NCI-H1105 (cell line): ENCODE data around the gene GPAT2.
"Not testable (repeated sequence)": the region's sequence is repeated elsewhere in the genome, so short reads cannot be mapped to it uniquely, and the experiment has no call there.

ENCODE experiments used
- DNase-seq: peaks from one replicate; lab custom pipeline; 2025; lab: John Stamatoyannopoulos, UW

The GPAT2 gene

DNA sequence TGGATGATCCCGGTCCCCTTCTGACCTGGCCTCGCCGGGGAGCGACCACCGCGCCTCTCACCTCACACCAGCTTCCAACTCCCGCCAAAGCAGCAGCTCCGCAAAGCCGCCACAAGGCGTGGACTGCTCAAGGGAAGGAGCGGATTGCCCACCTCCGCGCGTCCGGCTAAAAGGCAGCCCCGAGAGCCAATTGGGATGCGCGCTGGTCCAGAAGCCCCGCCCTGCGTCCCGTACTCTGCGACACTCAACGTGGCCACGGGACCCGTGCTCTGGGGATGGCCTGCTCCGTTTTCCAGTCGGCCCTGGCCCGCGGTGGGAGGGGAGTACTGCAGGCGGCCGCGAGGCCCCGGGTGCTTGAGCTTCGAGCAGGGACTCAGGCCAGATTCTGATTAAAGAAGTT is at the start of gene GPAT2:
Gene GPAT2, minus strand, starts transcription at position 125 of the 400 bp plus-strand sequence. CDS start 2,557 bp downstream, outside the sequence.
- not testable (repeated sequence) for DNase-seq

DNA sequence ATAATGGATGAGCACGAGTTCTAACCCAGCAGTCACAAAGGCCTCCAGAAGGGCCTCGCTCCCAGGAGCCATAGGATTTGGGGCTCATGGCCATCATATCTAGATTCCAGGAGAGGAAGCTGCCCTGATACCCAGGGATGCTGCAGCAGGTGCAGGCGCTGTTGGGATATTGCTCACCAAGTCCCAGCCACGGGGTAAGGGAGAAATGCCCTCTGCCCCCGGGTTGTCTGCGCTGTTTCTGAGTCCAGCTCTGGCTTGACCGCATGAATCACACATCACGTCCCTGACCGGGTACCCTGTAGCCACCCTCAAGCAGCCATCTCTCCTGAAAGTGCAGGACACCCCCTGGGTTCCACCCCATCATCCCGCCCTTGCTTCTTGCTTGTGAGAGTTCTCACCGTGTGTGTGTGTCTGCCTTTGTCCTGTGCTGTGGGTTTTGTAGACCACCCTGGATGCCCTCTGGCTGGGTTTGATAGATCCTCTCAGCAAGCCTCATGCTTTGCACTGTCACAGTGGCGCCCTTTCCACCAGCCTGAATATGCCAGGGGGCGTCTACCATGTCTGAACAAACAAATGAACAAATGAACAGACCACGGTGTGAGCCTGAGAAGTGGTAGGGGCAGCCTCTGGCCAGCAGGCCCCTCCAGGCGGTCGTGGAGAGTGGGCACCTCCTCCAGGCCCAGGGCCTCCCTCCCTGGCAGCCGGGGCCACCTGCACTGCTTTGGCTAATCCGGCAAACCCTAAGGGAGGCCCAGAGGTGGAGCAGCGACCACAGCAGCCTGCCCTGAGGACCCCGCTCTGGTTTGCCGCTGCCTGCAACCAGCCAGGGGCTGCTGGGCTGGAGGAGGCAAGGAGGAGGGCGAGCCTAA is 49.5 kb upstream of the GPAT2 start:
- DNase-seq: no peak

DNA sequence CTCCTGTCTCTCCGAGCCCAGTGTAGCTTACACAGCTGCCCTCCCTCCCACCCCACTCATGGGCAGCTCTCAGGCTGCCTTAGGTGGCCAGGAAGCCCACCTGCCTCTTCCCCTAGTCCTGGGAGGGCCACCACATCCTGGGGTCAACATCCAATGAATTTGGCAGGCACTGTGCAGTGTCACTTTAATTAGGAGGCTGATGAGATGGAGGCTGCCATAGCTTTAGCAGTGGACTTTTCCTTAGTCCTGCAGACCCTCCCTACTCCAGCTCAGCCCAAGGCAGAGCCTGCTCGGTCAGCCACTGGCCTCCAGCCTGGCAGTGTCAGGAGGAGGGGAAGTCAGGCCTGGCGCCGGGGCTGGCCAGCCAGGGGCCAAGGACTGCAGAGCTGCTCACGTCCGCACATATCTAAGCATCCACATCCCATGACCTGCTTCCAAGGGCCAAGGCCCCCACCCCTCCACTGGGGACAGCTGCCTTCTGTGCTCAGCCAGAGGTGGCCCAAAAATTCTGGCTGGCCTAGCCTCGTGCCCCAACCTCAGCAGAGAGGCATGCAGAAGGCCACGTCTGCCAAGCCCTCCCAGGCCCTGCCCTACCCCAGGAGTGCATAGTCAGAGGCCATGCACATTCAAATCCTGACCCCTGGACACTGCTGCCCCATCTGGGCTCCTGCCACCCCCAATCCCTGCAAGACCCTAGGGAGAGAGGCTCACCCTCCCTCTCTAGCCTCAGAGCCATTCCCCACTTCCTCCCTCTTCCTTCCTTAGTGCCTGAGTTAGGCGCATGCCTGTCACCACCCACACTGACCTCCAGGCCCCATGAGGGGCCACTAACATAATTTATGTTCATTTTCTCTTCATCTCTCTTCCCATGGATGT is 48.6 kb upstream of the GPAT2 start:
- DNase-seq: no peak

GRCh38 chr2:96082211-96083063 is 47.7 kb upstream of the GPAT2 start:
- DNase-seq: no peak

- DNase-seq: no peak
These were observed 46.3 kb upstream of the GPAT2 start for GRCh38 chr2:96081042-96081441.

DNA sequence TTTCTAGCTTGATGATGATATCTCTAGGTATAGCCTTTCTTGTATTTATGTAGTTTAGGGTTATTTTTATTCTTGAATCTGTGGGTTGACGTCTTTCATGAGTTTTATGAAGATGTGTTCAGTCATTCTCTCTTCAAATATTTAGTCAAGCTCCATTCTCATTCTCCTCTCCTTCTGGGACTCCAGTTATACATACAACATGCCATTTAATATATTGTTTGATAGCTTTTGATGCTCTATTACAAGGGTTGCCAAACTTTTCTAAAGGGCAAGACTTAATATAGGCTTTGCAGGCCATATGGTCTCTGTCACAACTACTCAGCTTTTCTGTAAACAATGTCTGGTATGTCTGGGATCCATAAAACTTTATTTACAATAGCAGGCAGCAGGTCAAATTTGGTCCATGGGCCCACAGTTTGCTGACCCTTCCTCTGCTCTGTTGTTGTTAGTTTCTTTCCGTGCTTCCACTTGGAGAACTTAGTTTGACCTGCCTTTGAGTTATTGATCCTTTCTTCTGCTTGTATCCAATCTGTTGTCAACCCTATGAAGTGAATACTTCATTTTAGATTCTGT is 40.6 kb upstream of the GPAT2 start:
- no peak for DNase-seq

GRCh38 chr2:96074156-96074555 is 39.4 kb upstream of the GPAT2 start:
- no peak for DNase-seq

GRCh38 chr2:96073170-96073775 is 38.6 kb upstream of the GPAT2 start:
- no peak for DNase-seq

- no peak for DNase-seq
These were observed 38.0 kb upstream of the GPAT2 start for GRCh38 chr2:96072746-96073145.

- DNase-seq: peak; percentile 69
These were observed 37.3 kb upstream of the GPAT2 start for GRCh38 chr2:96071977-96072491.

GRCh38 chr2:96071087-96071976 is 36.6 kb upstream of the GPAT2 start:
- DNase-seq: not testable (repeated sequence)

DNA sequence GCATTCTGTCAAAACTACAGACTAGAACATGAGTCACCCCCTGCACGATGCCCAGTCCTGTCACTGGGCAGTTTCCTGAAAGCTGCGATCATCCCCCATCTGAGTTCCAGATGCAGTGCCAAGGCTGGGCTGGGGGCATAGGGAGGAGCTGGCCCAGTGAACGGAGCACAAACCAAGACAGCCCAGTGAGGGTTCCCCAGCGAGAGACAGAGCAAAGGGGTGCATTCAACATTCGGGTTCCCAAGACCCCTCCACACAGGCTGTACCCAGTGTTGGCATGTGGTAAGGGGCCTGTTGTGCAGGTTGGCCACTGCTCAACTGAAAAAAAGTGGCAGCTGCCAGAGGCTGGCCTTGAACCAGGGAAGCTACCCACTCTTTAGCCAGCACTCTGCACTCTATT is 35.6 kb upstream of the GPAT2 start:
- not testable (repeated sequence) for DNase-seq

- DNase-seq: not testable (repeated sequence)
These were observed 35.2 kb upstream of the GPAT2 start for GRCh38 chr2:96069878-96070277.

- peak; percentile 91 for DNase-seq
These were observed 33.3 kb upstream of the GPAT2 start for GRCh38 chr2:96067902-96068581.

DNA sequence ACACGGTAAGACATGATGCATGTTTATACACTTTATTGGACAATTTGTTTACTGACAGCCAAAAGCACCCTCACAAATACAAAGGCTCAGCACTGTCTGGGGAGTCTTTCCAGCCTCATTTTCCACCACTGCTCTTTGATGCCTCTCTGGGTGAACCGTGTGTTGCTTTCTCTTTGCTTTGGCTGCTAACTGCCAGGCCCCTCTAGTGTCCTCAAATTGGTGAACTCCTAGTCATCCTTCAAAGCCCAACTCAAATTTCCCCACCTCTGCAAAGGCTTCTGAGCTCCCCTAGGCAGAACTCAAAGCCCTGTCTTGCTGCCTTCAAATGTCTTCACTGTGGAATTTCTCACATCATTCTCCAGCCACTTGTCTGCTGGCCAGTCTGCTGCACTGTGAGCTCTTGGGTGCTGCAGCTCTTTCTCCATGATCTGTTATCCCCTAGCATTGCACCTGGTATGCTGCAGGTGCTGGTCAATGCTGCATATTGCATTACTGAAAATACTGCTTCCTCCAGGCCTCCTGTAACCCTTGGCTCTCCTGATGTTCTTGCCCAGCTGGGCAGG is 32.5 kb upstream of the GPAT2 start:
- not testable (repeated sequence) for DNase-seq

GRCh38 chr2:96066511-96066910 is 31.8 kb upstream of the GPAT2 start:
- DNase-seq: not testable (repeated sequence)

DNA sequence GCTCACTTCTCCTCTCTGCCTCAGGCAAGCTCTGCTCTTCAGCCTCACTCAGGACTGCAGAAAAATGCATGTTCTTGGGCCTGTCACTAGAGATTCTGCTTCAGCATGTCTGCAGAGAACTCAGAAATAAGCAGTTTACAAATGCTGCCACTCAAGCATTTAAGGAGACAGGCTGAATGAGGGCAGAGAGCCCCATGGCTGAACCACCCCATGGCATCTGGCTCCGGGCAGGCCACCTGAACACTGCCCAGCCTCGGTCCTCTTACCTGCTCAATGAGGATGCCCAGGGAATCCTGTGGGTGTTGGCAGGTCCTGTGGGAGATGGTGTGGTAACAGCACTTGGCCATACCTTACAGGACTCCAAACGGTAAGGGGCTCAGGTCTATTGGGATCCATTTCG is 31.2 kb upstream of the GPAT2 start:
- DNase-seq: not testable (repeated sequence)

- no peak for DNase-seq
These were observed 30.7 kb upstream of the GPAT2 start for GRCh38 chr2:96065381-96065930.

DNA sequence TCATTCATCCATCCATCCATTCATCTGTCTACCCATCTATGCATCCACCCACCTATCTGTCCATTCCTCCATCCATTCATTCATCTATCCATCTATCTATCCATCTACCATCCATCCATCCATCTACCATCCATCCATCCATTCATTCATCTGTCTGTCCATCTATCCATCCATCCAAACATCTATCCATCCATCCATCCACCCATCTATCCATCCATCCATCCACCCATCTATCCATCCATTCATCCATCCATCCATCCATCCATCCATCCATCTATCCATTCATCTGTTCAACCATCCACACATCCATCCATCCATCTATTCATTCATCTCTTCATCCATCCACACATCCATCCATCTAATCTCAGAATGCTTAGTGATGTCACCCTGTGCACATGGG is 30.0 kb upstream of the GPAT2 start:
- not testable (repeated sequence) for DNase-seq
